ENCODE results near the gene KLHL22.
"Not testable (repeated sequence)": the region's sequence is repeated elsewhere in the genome, so short reads cannot be mapped to it uniquely, and the experiment has no call there.

Gene KLHL22

GRCh38 chr22:20475115-20475436, 20.5 kb downstream of the KLHL22 start:
- FAIRE-seq: no peak
- no peak for DNase-seq (ENCODE audit: extremely low spot score, insufficient read length, low read depth)

GRCh38 chr22:20472629-20473442, 22.8 kb downstream of the KLHL22 start:
- no peak for FAIRE-seq
- DNase-seq (ENCODE audit: extremely low spot score, insufficient read length, low read depth): no peak

- DNase-seq (ENCODE audit: extremely low spot score, insufficient read length, low read depth) (no peak), FAIRE-seq (no peak)
Observed at GRCh38 chr22:20471126-20471833, 24.3 kb downstream of the KLHL22 start.

GRCh38 chr22:20470525-20470924, 25.1 kb downstream of the KLHL22 start:
- FAIRE-seq; DNase-seq (ENCODE audit: extremely low spot score, insufficient read length, low read depth): not testable (repeated sequence)

- FAIRE-seq (no peak), DNase-seq (ENCODE audit: extremely low spot score, insufficient read length, low read depth) (no peak)
Observed at GRCh38 chr22:20469110-20469868, 26.3 kb downstream of the KLHL22 start.

GRCh38 chr22:20466659-20467379, 28.8 kb downstream of the KLHL22 start:
- FAIRE-seq: no peak
- DNase-seq (ENCODE audit: extremely low spot score, insufficient read length, low read depth): no peak

- DNase-seq (ENCODE audit: extremely low spot score, insufficient read length, low read depth) (no peak), FAIRE-seq (no peak)
Observed at GRCh38 chr22:20465759-20466077, 29.9 kb downstream of the KLHL22 start.

GRCh38 chr22:20464912-20465758, 30.5 kb downstream of the KLHL22 start:
- no peak for FAIRE-seq

GRCh38 chr22:20464096-20464614, 31.4 kb downstream of the KLHL22 start:
- DNase-seq (ENCODE audit: extremely low spot score, insufficient read length, low read depth): peak; percentile 30
- peak; percentile 86 for FAIRE-seq

More at GRCh38 chr22:20464912-20465758, 30.5 kb downstream of the KLHL22 start:
- no peak for DNase-seq (ENCODE audit: extremely low spot score, insufficient read length, low read depth)

- no peak for DNase-seq (ENCODE audit: extremely low spot score, insufficient read length, low read depth)
- peak; percentile 89 for FAIRE-seq
Observed at GRCh38 chr22:20463324-20464095, 32.1 kb downstream of the KLHL22 start.

GRCh38 chr22:20459862-20460261, 35.7 kb downstream of the KLHL22 start:
- DNase-seq (ENCODE audit: extremely low spot score, insufficient read length, low read depth): no peak

GRCh38 chr22:20459152-20459542, 36.4 kb downstream of the KLHL22 start:
- FAIRE-seq (no peak), DNase-seq (ENCODE audit: extremely low spot score, insufficient read length, low read depth) (no peak)

More at GRCh38 chr22:20459862-20460261, 35.7 kb downstream of the KLHL22 start:
- no peak for FAIRE-seq

- FAIRE-seq (no peak), DNase-seq (ENCODE audit: extremely low spot score, insufficient read length, low read depth) (no peak)
Observed at GRCh38 chr22:20458530-20459151, 37.0 kb downstream of the KLHL22 start.

GRCh38 chr22:20457506-20458240, 37.9 kb downstream of the KLHL22 start:
- no peak for FAIRE-seq

GRCh38 chr22:20456722-20457076, 38.9 kb downstream of the KLHL22 start:
- FAIRE-seq: no peak
- no peak for DNase-seq (ENCODE audit: extremely low spot score, insufficient read length, low read depth)

More at GRCh38 chr22:20457506-20458240, 37.9 kb downstream of the KLHL22 start:
- no peak for DNase-seq (ENCODE audit: extremely low spot score, insufficient read length, low read depth)

GRCh38 chr22:20456064-20456721, 39.4 kb downstream of the KLHL22 start:
- DNase-seq (ENCODE audit: extremely low spot score, insufficient read length, low read depth): peak; percentile 70
- FAIRE-seq: peak; percentile 84

- no peak for DNase-seq (ENCODE audit: extremely low spot score, insufficient read length, low read depth)
- no peak for FAIRE-seq
Observed at GRCh38 chr22:20455709-20456063, 39.9 kb downstream of the KLHL22 start.
